GM12878 (cell line): ENCODE results near the gene TP73. TPM values are rescaled to one million over a fixed set of nuclear protein-coding genes. Genes with fewer than 3 reads are reported as not detected.

ENCODE experiments used
- ATAC-seq: fragments of 200-7000 bp; cut with Tn5 transposase; 3 replicates; pipeline ENCODE4 v1.9.1; 2020; ENCODE audit warnings: mild to moderate bottlenecking, moderate library complexity
- BruUV-seq: library from RNA; stranded (reverse); fragments of 400-500 nt; replicated peaks from 2 replicates; lab custom pipeline; 2021; lab: Mats Ljungman, UMichigan
- CTCF ChIA-PET: fragments of 300-600 bp; sonication (Branson Sonifier 250); formaldehyde crosslinking; extraction: SDS; loops from one replicate; lab custom pipeline; 2021; ENCODE audit warnings: inconsistent platforms; lab: Yijun Ruan, JAX
- POLR2A ChIA-PET: fragments of 350-600 bp; formaldehyde crosslinking; extraction: SDS; loops from one replicate; lab custom pipeline; 2021; ENCODE audit warnings: inconsistent platforms; lab: Charles Lee
- RAD21 ChIA-PET: fragments of 300-600 bp; sonication (Branson Sonifier 250); formaldehyde crosslinking; loops from one replicate; lab custom pipeline; 2023; ENCODE audit warnings: antibody characterized with exemption; ENCODE audit not compliant: unreplicated experiment; lab: Charles Lee
- SMC1A ChIA-PET: fragments of 300-600 bp; sonication (Branson Sonifier 250); formaldehyde crosslinking; loops from one replicate; lab custom pipeline; 2023; ENCODE audit not compliant: unreplicated experiment, uncharacterized antibody; lab: Charles Lee
- DNase-seq: peaks from one replicate; pipeline ENCODE4 v3.0.0-alpha.2; 2011; ENCODE audit warnings: low read depth, low spot score
- FAIRE-seq: peaks from 3 replicates; lab custom pipeline; 2011; peaks lifted over from hg19 to GRCh38; lab: Jason Lieb, UNC
- H2AFZ ChIP-seq: 2 replicates; pipeline ENCODE4 v1.6.0; 2011; ENCODE audit warnings: low read depth, low read length, control low read depth; ENCODE audit not compliant: control insufficient read depth
- H3K27ac ChIP-seq: 2 replicates; pipeline ENCODE4 v1.5.1; 2011; ENCODE audit warnings: control low read depth; ENCODE audit not compliant: control insufficient read depth, insufficient read depth
- H3K27me3 ChIP-seq, 2 experiments: replicated peaks in 1 of 2; 2 replicates each; pipeline versions ENCODE4 v1.6.0 to v1.6.1; 2011; ENCODE audit warnings: low read length in 1 of 2; ENCODE audit not compliant: control insufficient read depth in 2 of 2, insufficient read depth in 2 of 2
- H3K36me3 ChIP-seq, 2 experiments: 2 replicates each; pipeline ENCODE4 v1.5.1; 2011; ENCODE audit warnings: low read length in 1 of 2; ENCODE audit not compliant: control insufficient read depth in 2 of 2, insufficient read depth in 2 of 2
- H3K4me1 ChIP-seq: 2 replicates; pipeline ENCODE4 v1.6.1; 2011; ENCODE audit warnings: mild to moderate bottlenecking, low read length, moderate library complexity, mixed read lengths; ENCODE audit not compliant: control insufficient read depth, insufficient read depth
- H3K4me2 ChIP-seq: 2 replicates; pipeline ENCODE4 v1.6.0; 2011; ENCODE audit warnings: control low read depth; ENCODE audit not compliant: control insufficient read depth, insufficient read depth
- H3K4me3 ChIP-seq: fragments of 200-600 bp; sonication (generic); 2 replicates; pipeline ENCODE4 v1.5.1; 2016
- H3K79me2 ChIP-seq: 2 replicates; pipeline ENCODE4 v1.6.0; 2011; ENCODE audit warnings: low read length; ENCODE audit not compliant: control insufficient read depth, insufficient read depth
- H3K9ac ChIP-seq: 2 replicates; pipeline ENCODE4 v1.8.0; 2011; ENCODE audit warnings: low read length, control low read depth, mixed read lengths; ENCODE audit not compliant: control insufficient read depth, insufficient read depth
- H3K9me3 ChIP-seq: replicated peaks from 3 replicates; pipeline ENCODE4 v1.5.1; 2011; ENCODE audit warnings: mild to moderate bottlenecking, low read length; ENCODE audit not compliant: control insufficient read depth, insufficient read depth
- H4K20me1 ChIP-seq: 2 replicates; pipeline ENCODE4 v1.6.0; 2011; ENCODE audit not compliant: control insufficient read depth, insufficient read depth
- CBX5 ChIP-seq: sonication (generic); IDR thresholded peaks from 2 replicates; pipeline ENCODE4 v1.6.1; 2016; ENCODE audit warnings: low read depth, moderate library complexity, mild to moderate bottlenecking, inconsistent platforms
- CREM ChIP-seq: IDR thresholded peaks from 2 replicates; pipeline ENCODE4 v1.6.1; 2014; ENCODE audit warnings: antibody characterized with exemption, low read depth
- EZH2 ChIP-seq: IDR thresholded peaks from 2 replicates; pipeline ENCODE4 v1.6.1; 2012; ENCODE audit warnings: low read depth, mild to moderate bottlenecking, control low read depth, inconsistent platforms, low read length, borderline replicate concordance; ENCODE audit not compliant: control insufficient read depth
- LARP7 ChIP-seq: fragments of 450-650 bp; IDR thresholded peaks from 2 replicates; pipeline ENCODE4 v1.6.1; 2017; ENCODE audit warnings: mild to moderate bottlenecking
- MTA2 ChIP-seq: fragments of 450-650 bp; IDR thresholded peaks from 2 replicates; pipeline ENCODE4 v1.6.1; 2016; ENCODE audit warnings: low read depth, mild to moderate bottlenecking, moderate library complexity
- NFXL1 ChIP-seq: fragments of 450-650 bp; IDR thresholded peaks from 2 replicates; pipeline ENCODE4 v1.6.1; 2017; ENCODE audit warnings: antibody characterized with exemption, mild to moderate bottlenecking, borderline replicate concordance
- PAX8 ChIP-seq: fragments of 450-650 bp; IDR thresholded peaks from 2 replicates; pipeline ENCODE4 v1.6.1; 2017; ENCODE audit warnings: mild to moderate bottlenecking, moderate library complexity
- POLR2A ChIP-seq: IDR thresholded peaks from 2 replicates; pipeline ENCODE4 v1.6.1; 2011; ENCODE audit warnings: low read depth, mild to moderate bottlenecking, low read length
- RAD21 ChIP-seq: IDR thresholded peaks from 2 replicates; pipeline ENCODE4 v1.6.1; 2011; ENCODE audit warnings: mild to moderate bottlenecking, low read depth, low read length, moderate library complexity; ENCODE audit not compliant: insufficient read depth
- RAD51 ChIP-seq: fragments of 450-650 bp; IDR thresholded peaks from 2 replicates; pipeline ENCODE4 v1.6.1; 2016; ENCODE audit warnings: moderate library complexity, mild to moderate bottlenecking, inconsistent platforms
- RCOR1 ChIP-seq: conservative IDR thresholded peaks from 2 replicates; pipeline ENCODE4 v1.6.1; 2012; ENCODE audit warnings: low read depth, low read length, improper control_type of control experiment
- SREBF1 ChIP-seq: IDR thresholded peaks from 2 replicates; pipeline ENCODE4 v1.6.1; 2012; ENCODE audit warnings: mild to moderate bottlenecking, low read length
- ZBED1 ChIP-seq: IDR thresholded peaks from 2 replicates; pipeline ENCODE4 v1.6.1; 2016; ENCODE audit warnings: borderline replicate concordance
- ZNF217 ChIP-seq: fragments of 450-650 bp; IDR thresholded peaks from 2 replicates; pipeline ENCODE4 v1.6.1; 2017; ENCODE audit warnings: antibody characterized with exemption, mild to moderate bottlenecking
- WGBS: methylation state at CpG from one replicate; pipeline ENCODE4 v1.1.6; 2016; ENCODE audit warnings: low lambda C conversion rate; ENCODE audit not compliant: insufficient replicate concordance, insufficient coverage; ENCODE audit errors: missing lambda C conversion rate; 5-methylcytosine and 5-hydroxymethylcytosine counted together
- in situ Hi-C: fragments of 300-500 bp; cut with MboI; formaldehyde crosslinking; loops from 9 replicates; pipeline ENCODE4 v1.14.3; 2018; ENCODE audit warnings: mixed read lengths
- intact Hi-C: fragments of 100-400 bp; cut with micrococcal nuclease; formaldehyde crosslinking; loops from one replicate; pipeline ENCODE4 v1.14.2; 2022; ENCODE audit not compliant: unreplicated experiment
- polyA plus RNA-seq, 11 experiments: library from polyadenylated mRNA; depleted of rRNA in 4 of 11; unstranded in 6 of 11; stranded (reverse) in 5 of 11; fragments of >200 nt; fragmentation: Nextera tagmentation in 4 of 11; fragmentation: Illumina TruSeq in 1 of 11; extraction: Ambion mirVana in 4 of 11; extraction: Trizol in 1 of 11; gene quantifications; 1 replicate in 1 of 11; 2 replicates in 10 of 11; pipeline versions ENCODE4 v1.2.1 to v1.2.3, GENCODE V29; 2011 to 2016; ENCODE audit warnings: inconsistent platforms in 2 of 11, missing spikeins in 2 of 11, low read depth in 1 of 11
- total RNA-seq, 4 experiments: library from RNA; depleted of rRNA in 3 of 4; stranded (reverse); fragments of >200 nt in 3 of 4; fragmentation: Illumina TruSeq in 1 of 4; extraction: Trizol in 1 of 4; gene quantifications; 2 replicates each; pipeline versions ENCODE4 v1.2.1 to v1.2.3, GENCODE V29; 2013 to 2021
- TF ChIP-seq, protein P1 (sequence below): fragments of 450-650 bp; conservative IDR thresholded peaks from 2 replicates; pipeline ENCODE4 v1.6.1; 2017; ENCODE audit warnings: mild to moderate bottlenecking, moderate library complexity
- TF ChIP-seq, protein P2 (sequence below): fragments of 450-650 bp; IDR thresholded peaks from 2 replicates; pipeline ENCODE4 v1.6.1; 2017; ENCODE audit warnings: mild to moderate bottlenecking

Gene TP73
- total and polyA plus RNA-seq, 10 of the 15 experiments (the other 5 are each of a cell fraction or from before 2014, with no cell fraction given), result 0.08 to 54.2 (median 14.9) TPM

- BruUV-seq, result no TSS peak
- Histone ChIP-seq H3K36me3 (peaks cover under 1 to 7% of the 10 kb centered on the region in 2 experiments; a peak in 3 of 4 replicates), H3K4me1 (peaks cover 15% of the 10 kb centered on the region), H3K79me2 (no peaks in the 10 kb centered on the region), H2AFZ (no peak overlapping the region), H3K4me3 (no peak overlapping the region), H3K9ac (no peak overlapping the region), H3K4me2 (no peak overlapping the region), H3K9me3 (no peaks in the 10 kb centered on the region), H4K20me1 (no peaks in the 10 kb centered on the region), H3K27ac (no peak overlapping the region), H3K27me3 (no peaks in the 10 kb centered on the region; a peak in 1 of 4 replicates)
- ChIA-PET CTCF (interaction anchor here (0.9 to 1.5 kb wide), 7 partner anchors 10 to 132 kb away, joined by 3 to 8 read pairs (median 4); partner anchors contain the start of gene LRRC47), RAD21 (interaction anchor here (1.2 to 1.5 kb wide), 3 partner anchors 21 to 29 kb away, joined by 4 to 12 read pairs (median 5); partner anchors contain the start of gene LRRC47), POLR2A (interaction anchor here (1.3 kb wide), 1 partner anchor 21 kb away, joined by 4 read pairs; the partner anchor contains the start of gene LRRC47), SMC1A (no interaction called here)
- WGBS, result 54% methylated on average over 17 of the region's 17 CpGs
- no peak for ATAC-seq
- intact Hi-C loops, result no loop called here
- FAIRE-seq, result no peak
- in situ Hi-C loops, result no loop called here
- no peak for DNase-seq
- no peak for TF ChIP-seq NFXL1
- no peak for TF ChIP-seq RCOR1
- no peak for TF ChIP-seq RAD51
- no peak for TF ChIP-seq ZBED1
- TF ChIP-seq SREBF1, result no peak
- TF ChIP-seq EZH2, result no peak
- TF ChIP-seq RAD21, result no peak
- TF ChIP-seq, protein P1, sequence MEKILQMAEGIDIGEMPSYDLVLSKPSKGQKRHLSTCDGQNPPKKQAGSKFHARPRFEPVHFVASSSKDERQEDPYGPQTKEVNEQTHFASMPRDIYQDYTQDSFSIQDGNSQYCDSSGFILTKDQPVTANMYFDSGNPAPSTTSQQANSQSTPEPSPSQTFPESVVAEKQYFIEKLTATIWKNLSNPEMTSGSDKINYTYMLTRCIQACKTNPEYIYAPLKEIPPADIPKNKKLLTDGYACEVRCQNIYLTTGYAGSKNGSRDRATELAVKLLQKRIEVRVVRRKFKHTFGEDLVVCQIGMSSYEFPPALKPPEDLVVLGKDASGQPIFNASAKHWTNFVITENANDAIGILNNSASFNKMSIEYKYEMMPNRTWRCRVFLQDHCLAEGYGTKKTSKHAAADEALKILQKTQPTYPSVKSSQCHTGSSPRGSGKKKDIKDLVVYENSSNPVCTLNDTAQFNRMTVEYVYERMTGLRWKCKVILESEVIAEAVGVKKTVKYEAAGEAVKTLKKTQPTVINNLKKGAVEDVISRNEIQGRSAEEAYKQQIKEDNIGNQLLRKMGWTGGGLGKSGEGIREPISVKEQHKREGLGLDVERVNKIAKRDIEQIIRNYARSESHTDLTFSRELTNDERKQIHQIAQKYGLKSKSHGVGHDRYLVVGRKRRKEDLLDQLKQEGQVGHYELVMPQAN, result no peak
- TF ChIP-seq, protein P2, sequence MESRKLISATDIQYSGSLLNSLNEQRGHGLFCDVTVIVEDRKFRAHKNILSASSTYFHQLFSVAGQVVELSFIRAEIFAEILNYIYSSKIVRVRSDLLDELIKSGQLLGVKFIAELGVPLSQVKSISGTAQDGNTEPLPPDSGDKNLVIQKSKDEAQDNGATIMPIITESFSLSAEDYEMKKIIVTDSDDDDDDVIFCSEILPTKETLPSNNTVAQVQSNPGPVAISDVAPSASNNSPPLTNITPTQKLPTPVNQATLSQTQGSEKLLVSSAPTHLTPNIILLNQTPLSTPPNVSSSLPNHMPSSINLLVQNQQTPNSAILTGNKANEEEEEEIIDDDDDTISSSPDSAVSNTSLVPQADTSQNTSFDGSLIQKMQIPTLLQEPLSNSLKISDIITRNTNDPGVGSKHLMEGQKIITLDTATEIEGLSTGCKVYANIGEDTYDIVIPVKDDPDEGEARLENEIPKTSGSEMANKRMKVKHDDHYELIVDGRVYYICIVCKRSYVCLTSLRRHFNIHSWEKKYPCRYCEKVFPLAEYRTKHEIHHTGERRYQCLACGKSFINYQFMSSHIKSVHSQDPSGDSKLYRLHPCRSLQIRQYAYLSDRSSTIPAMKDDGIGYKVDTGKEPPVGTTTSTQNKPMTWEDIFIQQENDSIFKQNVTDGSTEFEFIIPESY, result no peak
- no peak for TF ChIP-seq POLR2A
- TF ChIP-seq MTA2, result no peak
- no peak for TF ChIP-seq ZNF217
- no peak for TF ChIP-seq LARP7
- TF ChIP-seq PAX8, result no peak
- TF ChIP-seq CBX5, result no peak
- TF ChIP-seq CREM, result no peak
Observed at GRCh38 chr1:3774946-3775489, 122.7 kb downstream of the TP73 start.
